Keratinocyte (primary cell): ENCODE results near the gene NEAT1. TPM values are rescaled to one million over a fixed set of nuclear protein-coding genes. Genes with fewer than 3 reads are reported as not detected.

Experiments used
- DNase-seq: peaks from one replicate; pipeline ENCODE4 v3.0.0-alpha.2; 2011; ENCODE audit warnings: low read depth, missing footprints, low spot score
- FAIRE-seq: peaks from 2 replicates; lab custom pipeline; 2011; peaks lifted over from hg19 to GRCh38; lab: Jason Lieb, UNC
- H2AFZ ChIP-seq: 2 replicates; pipeline ENCODE4 v1.6.0; 2012; ENCODE audit warnings: low read length, control low read depth, inconsistent platforms; ENCODE audit not compliant: control insufficient read depth
- H3K27ac ChIP-seq: 2 replicates; pipeline ENCODE4 v1.5.1; 2011; ENCODE audit warnings: low read length; ENCODE audit not compliant: control insufficient read depth, insufficient read depth
- H3K27me3 ChIP-seq: 3 replicates; pipeline ENCODE4 v1.6.0; 2011; ENCODE audit warnings: low read length; ENCODE audit not compliant: control insufficient read depth, insufficient read depth; ENCODE audit errors: extremely low read depth
- H3K36me3 ChIP-seq, 2 experiments: 2 replicates in 1 of 2; 3 replicates in 1 of 2; pipeline ENCODE4 v1.5.1; 2011; ENCODE audit warnings: low read length in 2 of 2, mild to moderate bottlenecking in 1 of 2; ENCODE audit not compliant: control insufficient read depth in 2 of 2, insufficient read depth in 2 of 2; ENCODE audit errors: extremely low read depth in 1 of 2
- H3K4me1 ChIP-seq: 3 replicates; pipeline ENCODE4 v1.5.1; 2011; ENCODE audit warnings: low read length; ENCODE audit not compliant: control insufficient read depth, insufficient read depth; ENCODE audit errors: extremely low read depth
- H3K4me2 ChIP-seq: 3 replicates; pipeline ENCODE4 v1.6.0; 2011; ENCODE audit warnings: low read depth, low read length; ENCODE audit not compliant: control insufficient read depth, insufficient read depth; ENCODE audit errors: extremely low read depth
- H3K4me3 ChIP-seq, 3 experiments: fragments of 200-600 bp in 1 of 3; sonication (generic) in 1 of 3; 2 replicates in 2 of 3; 3 replicates in 1 of 3; pipeline ENCODE4 v1.5.1; 2011 to 2016; ENCODE audit warnings: low read length in 3 of 3, mild to moderate bottlenecking in 3 of 3, control low read depth in 2 of 3, inconsistent platforms in 1 of 3, low read depth in 1 of 3, mixed read lengths in 1 of 3, mixed run types in 1 of 3, moderate library complexity in 1 of 3; ENCODE audit not compliant: control insufficient read depth in 2 of 3, insufficient read depth in 2 of 3; ENCODE audit errors: extremely low read depth in 1 of 3
- H3K79me2 ChIP-seq: 2 replicates; pipeline ENCODE4 v1.6.0; 2012; ENCODE audit warnings: low read length; ENCODE audit not compliant: control insufficient read depth, insufficient read depth
- H3K9ac ChIP-seq: 3 replicates; pipeline ENCODE4 v1.6.0; 2011; ENCODE audit warnings: low read length; ENCODE audit not compliant: control insufficient read depth, insufficient read depth; ENCODE audit errors: extremely low read depth
- H3K9me1 ChIP-seq: 3 replicates; pipeline ENCODE4 v1.6.0; 2011; ENCODE audit warnings: low read length; ENCODE audit not compliant: control insufficient read depth, insufficient read depth; ENCODE audit errors: extremely low read depth
- H3K9me3 ChIP-seq: 2 replicates; pipeline ENCODE4 v1.5.1; 2012; ENCODE audit warnings: low read depth, low read length; ENCODE audit not compliant: control insufficient read depth
- H4K20me1 ChIP-seq: 3 replicates; pipeline ENCODE4 v1.6.0; 2011; ENCODE audit warnings: low read length; ENCODE audit not compliant: control insufficient read depth, insufficient read depth; ENCODE audit errors: extremely low read depth
- EZH2 ChIP-seq: IDR thresholded peaks from one replicate; pipeline ENCODE4 v1.6.1; 2012; ENCODE audit warnings: inconsistent platforms, mild to moderate bottlenecking, low read length, moderate library complexity
- dilution Hi-C: fragments of 300-500 bp; cut with MboI; formaldehyde crosslinking; loops from one replicate; pipeline ENCODE4 v1.7.0; 2020; ENCODE audit warnings: low sequenced_read_pairs; ENCODE audit not compliant: extremely low pct_ligation_motif_present
- polyA plus RNA-seq, 5 experiments: library from polyadenylated mRNA; depleted of rRNA in 3 of 5; stranded (reverse) in 3 of 5; stranded (forward) in 1 of 5; unstranded in 1 of 5; fragments of >200 nt; gene quantifications; 1 replicate in 1 of 5; 2 replicates in 3 of 5; 3 replicates in 1 of 5; pipeline versions ENCODE4 v1.2.1 to v1.2.3, GENCODE V29; 2011 to 2012; ENCODE audit warnings: missing spikeins in 2 of 5, low read depth in 1 of 5, low replicate concordance in 1 of 5
- TF ChIP-seq, protein P1 (sequence below), 3 experiments: IDR thresholded peaks in 1 of 3; conservative IDR thresholded peaks in 1 of 3; optimal IDR thresholded peaks in 1 of 3; 2 replicates in 2 of 3; 3 replicates in 1 of 3; pipeline versions ENCODE3 to v1.5.1; 2011; ENCODE audit warnings: low read length in 3 of 3, mild to moderate bottlenecking in 3 of 3, moderate library complexity in 2 of 3, control low read depth in 1 of 3, inconsistent platforms in 1 of 3; ENCODE audit not compliant: insufficient read depth in 2 of 3; ENCODE audit errors: extremely low read depth in 1 of 3

Gene NEAT1
- polyA plus RNA-seq, 1 donor (not counting 4 experiments of a cell fraction or from before 2014, with no cell fraction given): 270 TPM

DNA sequence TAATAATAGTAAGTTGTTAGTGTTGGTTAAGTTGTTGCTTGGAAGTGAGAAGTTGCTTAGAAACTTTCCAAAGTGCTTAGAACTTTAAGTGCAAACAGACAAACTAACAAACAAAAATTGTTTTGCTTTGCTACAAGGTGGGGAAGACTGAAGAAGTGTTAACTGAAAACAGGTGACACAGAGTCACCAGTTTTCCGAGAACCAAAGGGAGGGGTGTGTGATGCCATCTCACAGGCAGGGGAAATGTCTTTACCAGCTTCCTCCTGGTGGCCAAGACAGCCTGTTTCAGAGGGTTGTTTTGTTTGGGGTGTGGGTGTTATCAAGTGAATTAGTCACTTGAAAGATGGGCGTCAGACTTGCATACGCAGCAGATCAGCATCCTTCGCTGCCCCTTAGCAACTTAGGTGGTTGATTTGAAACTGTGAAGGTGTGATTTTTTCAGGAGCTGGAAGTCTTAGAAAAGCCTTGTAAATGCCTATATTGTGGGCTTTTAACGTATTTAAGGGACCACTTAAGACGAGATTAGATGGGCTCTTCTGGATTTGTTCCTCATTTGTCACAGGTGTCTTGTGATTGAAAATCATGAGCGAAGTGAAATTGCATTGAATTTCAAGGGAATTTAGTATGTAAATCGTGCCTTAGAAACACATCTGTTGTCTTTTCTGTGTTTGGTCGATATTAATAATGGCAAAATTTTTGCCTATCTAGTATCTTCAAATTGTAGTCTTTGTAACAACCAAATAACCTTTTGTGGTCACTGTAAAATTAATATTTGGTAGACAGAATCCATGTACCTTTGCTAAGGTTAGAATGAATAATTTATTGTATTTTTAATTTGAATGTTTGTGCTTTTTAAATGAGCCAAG, 2.7 kb downstream of the NEAT1 start:
- Histone ChIP-seq H3K27me3 (no peaks in the 10 kb centered on the region), H3K9me3 (no peaks in the 10 kb centered on the region), H3K79me2 (peaks cover 66% of the 10 kb centered on the region), H2AFZ (no peak overlapping the region), H3K9me1 (no peaks in the 10 kb centered on the region), H3K27ac (peak overlapping the region; percentile 99), H3K9ac (peak overlapping the region; percentile 100), H3K4me3 (peak overlapping the region; percentile 74 to 97 (median 93)), H3K36me3 (peaks cover 0 to 23% of the 10 kb centered on the region in 2 experiments), H3K4me1 (peaks cover 48% of the 10 kb centered on the region), H4K20me1 (peaks cover 58% of the 10 kb centered on the region), H3K4me2 (peak overlapping the region; percentile 96)
- DNase-seq (no peak), FAIRE-seq (no peak)
- TF ChIP-seq EZH2: no peak
- TF ChIP-seq, protein P1, sequence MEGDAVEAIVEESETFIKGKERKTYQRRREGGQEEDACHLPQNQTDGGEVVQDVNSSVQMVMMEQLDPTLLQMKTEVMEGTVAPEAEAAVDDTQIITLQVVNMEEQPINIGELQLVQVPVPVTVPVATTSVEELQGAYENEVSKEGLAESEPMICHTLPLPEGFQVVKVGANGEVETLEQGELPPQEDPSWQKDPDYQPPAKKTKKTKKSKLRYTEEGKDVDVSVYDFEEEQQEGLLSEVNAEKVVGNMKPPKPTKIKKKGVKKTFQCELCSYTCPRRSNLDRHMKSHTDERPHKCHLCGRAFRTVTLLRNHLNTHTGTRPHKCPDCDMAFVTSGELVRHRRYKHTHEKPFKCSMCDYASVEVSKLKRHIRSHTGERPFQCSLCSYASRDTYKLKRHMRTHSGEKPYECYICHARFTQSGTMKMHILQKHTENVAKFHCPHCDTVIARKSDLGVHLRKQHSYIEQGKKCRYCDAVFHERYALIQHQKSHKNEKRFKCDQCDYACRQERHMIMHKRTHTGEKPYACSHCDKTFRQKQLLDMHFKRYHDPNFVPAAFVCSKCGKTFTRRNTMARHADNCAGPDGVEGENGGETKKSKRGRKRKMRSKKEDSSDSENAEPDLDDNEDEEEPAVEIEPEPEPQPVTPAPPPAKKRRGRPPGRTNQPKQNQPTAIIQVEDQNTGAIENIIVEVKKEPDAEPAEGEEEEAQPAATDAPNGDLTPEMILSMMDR (optimal IDR thresholded peaks at IDR 0.05 in 1 of 3, IDR thresholded peaks at IDR 0.05 in 1 of 3, conservative IDR thresholded peaks at IDR 0.05 in 1 of 3; ENCODE audit: extremely low read depth in 1 of 3, insufficient read depth in 2 of 3, low read length in 3 of 3): peak; percentile 6 to 24 (median 12)
- dilution Hi-C loops: no loop called here

DNA sequence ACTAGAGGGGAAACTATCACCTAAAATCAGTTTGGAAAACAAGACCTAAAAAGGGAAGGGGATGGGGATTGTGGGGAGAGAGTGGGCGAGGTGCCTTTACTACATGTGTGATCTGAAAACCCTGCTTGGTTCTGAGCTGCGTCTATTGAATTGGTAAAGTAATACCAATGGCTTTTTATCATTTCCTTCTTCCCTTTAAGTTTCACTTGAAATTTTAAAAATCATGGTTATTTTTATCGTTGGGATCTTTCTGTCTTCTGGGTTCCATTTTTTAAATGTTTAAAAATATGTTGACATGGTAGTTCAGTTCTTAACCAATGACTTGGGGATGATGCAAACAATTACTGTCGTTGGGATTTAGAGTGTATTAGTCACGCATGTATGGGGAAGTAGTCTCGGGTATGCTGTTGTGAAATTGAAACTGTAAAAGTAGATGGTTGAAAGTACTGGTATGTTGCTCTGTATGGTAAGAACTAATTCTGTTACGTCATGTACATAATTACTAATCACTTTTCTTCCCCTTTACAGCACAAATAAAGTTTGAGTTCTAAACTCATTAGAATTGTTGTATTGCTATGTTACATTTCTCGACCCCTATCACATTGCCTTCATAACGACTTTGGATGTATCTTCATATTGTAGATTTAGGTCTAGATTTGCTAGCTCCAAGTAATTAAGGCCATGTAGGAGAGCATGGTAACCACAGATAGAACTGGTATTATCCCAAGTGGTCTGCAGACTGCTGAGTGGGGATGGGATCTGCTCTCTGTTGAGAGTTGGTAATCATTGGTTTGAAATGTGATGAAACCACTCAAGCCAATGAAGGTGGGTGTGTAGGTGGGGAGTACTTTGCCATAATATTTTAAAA, 3.6 kb downstream of the NEAT1 start:
- TF ChIP-seq, protein P1 (optimal IDR thresholded peaks at IDR 0.05 in 1 of 3, IDR thresholded peaks at IDR 0.05 in 1 of 3, conservative IDR thresholded peaks at IDR 0.05 in 1 of 3; ENCODE audit: extremely low read depth in 1 of 3, insufficient read depth in 2 of 3, low read length in 3 of 3): no peak
- no peak for TF ChIP-seq EZH2
- FAIRE-seq: no peak
- Histone ChIP-seq H3K36me3 (peaks cover 0 to 26% of the 10 kb centered on the region in 2 experiments), H4K20me1 (peaks cover 60% of the 10 kb centered on the region), H3K4me2 (peak overlapping the region; percentile 96), H3K4me1 (peaks cover 45% of the 10 kb centered on the region), H3K9me3 (no peaks in the 10 kb centered on the region), H3K27me3 (no peaks in the 10 kb centered on the region), H3K27ac (peak overlapping the region; percentile 99), H3K79me2 (peaks cover 69% of the 10 kb centered on the region), H3K4me3 (peak overlapping the region; percentile 74 to 97 (median 93)), H3K9me1 (no peaks in the 10 kb centered on the region), H3K9ac (peak overlapping the region; percentile 100), H2AFZ (no peak overlapping the region)
- no peak for DNase-seq
- dilution Hi-C loops: no loop called here
